Left lung (tissue), 10 donors: ENCODE results near the gene RNF113A. TPM values are rescaled to one million over a fixed set of nuclear protein-coding genes. Genes with fewer than 3 reads are reported as not detected.
"Not testable (repeated sequence)": the region's sequence is repeated elsewhere in the genome, so short reads cannot be mapped to it uniquely, and the experiment has no call there.

Experiments
- ATAC-seq: fragments of 200-7000 bp; cut with Tn5 transposase; one replicate; pipeline ENCODE4 v1.9.1; 2020; ENCODE audit warnings: moderate library complexity
- DNase-seq, 4 donors: peaks; one replicate each; pipeline ENCODE4 v3.0.0-alpha.2; 2013 to 2020
- H3K27ac ChIP-seq, 2 donors: fragments of 200-600 bp; sonication (generic) in 1 of 2; one replicate each; pipeline versions ENCODE4 v1.5.0 to v1.8.0; 2020 to 2021
- H3K27me3 ChIP-seq, 2 donors: fragments of 200-600 bp; sonication (generic) in 1 of 2; one replicate each; pipeline versions ENCODE4 v1.5.0 to v1.8.0; 2020 to 2021
- H3K36me3 ChIP-seq, 2 donors: fragments of 200-600 bp; sonication (generic) in 1 of 2; one replicate each; pipeline versions ENCODE4 v1.5.0 to v1.8.0; 2020 to 2021
- H3K4me1 ChIP-seq, 2 donors: fragments of 200-600 bp; one replicate each; pipeline ENCODE4 v1.8.0; 2021
- H3K4me3 ChIP-seq, 2 donors: fragments of 200-600 bp; sonication (generic) in 1 of 2; one replicate each; pipeline versions ENCODE4 v1.5.0 to v1.8.0; 2020 to 2021; ENCODE audit warnings: mild to moderate bottlenecking in 1 of 2
- H3K9me3 ChIP-seq, 2 donors: fragments of 200-600 bp; sonication (generic) in 1 of 2; one replicate each; pipeline versions ENCODE4 v1.5.0 to v1.8.0; 2020 to 2021
- CTCF ChIP-seq, 2 donors: fragments of 200-600 bp; sonication (generic) in 1 of 2; IDR thresholded peaks; one replicate each; pipeline versions ENCODE4 v1.5.0 to v1.8.0; 2021; ENCODE audit warnings: antibody characterized with exemption in 2 of 2
- intact Hi-C, 2 donors: fragments of 100-400 bp; cut with DNase I; formaldehyde crosslinking; loops; one replicate each; pipeline versions ENCODE4 v1.11.2 to v1.14.2; 2022
- polyA plus RNA-seq, 6 donors: library from polyadenylated mRNA; unstranded; fragments of 120-200 nt; gene quantifications; one replicate each; pipeline ENCODE4 v1.2.1, GENCODE V29; 2013; ENCODE audit not compliant: insufficient read length in 6 of 6
- total RNA-seq, 2 donors: library from RNA; stranded (reverse); fragmentation: NEBNext Ultra II Directional; extraction: Animal tissue kit (Norgen Biotek cat#: 25700); gene quantifications; one replicate each; pipeline ENCODE4 v1.2.1, GENCODE V29; 2021
- donor health status: DM: no; HTN: yes; CAD: no.
- donor health status: DM: no; HTN: no; CAD: no.

RNF113A gene
- total and polyA plus RNA-seq, 8 donors, result 10.2 to 13.3 (median 11.3) TPM

- no peak overlapping the region for H3K4me3 ChIP-seq
- TF ChIP-seq CTCF (IDR thresholded peaks at IDR 0.05), result no peak
- H3K4me1 ChIP-seq, result no peaks in the 10 kb centered on the region
- ATAC-seq (no peak), DNase-seq (no peak)
- no peaks in the 10 kb centered on the region for H3K36me3 ChIP-seq
- no peak overlapping the region for H3K27ac ChIP-seq
- no peaks in the 10 kb centered on the region for H3K27me3 ChIP-seq
- no peaks in the 10 kb centered on the region for H3K9me3 ChIP-seq
- intact Hi-C loops, result no loop called here
These were observed 29.4 kb upstream of the RNF113A start for GRCh38 chrX:119900976-119901375.

GRCh38 chrX:119899125-119899524 lies 27.6 kb upstream of the RNF113A start:
- Histone ChIP-seq H3K36me3 (no peaks in the 10 kb centered on the region), H3K4me3 (no peak overlapping the region), H3K27me3 (no peaks in the 10 kb centered on the region), H3K27ac (peak overlapping the region in 1 of 2 donors; percentile 23), H3K9me3 (no peaks in the 10 kb centered on the region), H3K4me1 (no peaks in the 10 kb centered on the region)
- ATAC-seq, result peak; percentile 70
- TF ChIP-seq CTCF (IDR thresholded peaks at IDR 0.05), result no peak
- no peak for DNase-seq
- intact Hi-C loops, result no loop called here

GRCh38 chrX:119895843-119896326 lies 24.4 kb upstream of the RNF113A start, which contains the start of gene AKAP14:
Gene AKAP14, plus strand, starts transcription at chrX:119895893. Its CDS starts 7,331 bp downstream, at chrX:119903224.
- intact Hi-C loops, result no loop called here
- no peak for TF ChIP-seq CTCF (IDR thresholded peaks at IDR 0.05)
- no peak within 1 kb of the TSS for H3K4me3 ChIP-seq
- ATAC-seq (no peak), DNase-seq (peak in 1 of 4 donors; percentile 10)
- H3K36me3 ChIP-seq, result no peaks in the 10 kb centered on the region
- no peak within 1 kb of the TSS for H3K27ac ChIP-seq
- no peaks in the 10 kb centered on the region for H3K9me3 ChIP-seq
- H3K4me1 ChIP-seq, result no peaks in the 10 kb centered on the region
- no peaks in the 10 kb centered on the region for H3K27me3 ChIP-seq

- H3K27me3 ChIP-seq, H3K36me3 ChIP-seq, DNase-seq, ATAC-seq, H3K4me3 ChIP-seq, intact Hi-C loops, H3K9me3 ChIP-seq, H3K4me1 ChIP-seq, H3K27ac ChIP-seq: not testable (repeated sequence)
These were observed 20.6 kb upstream of the RNF113A start for GRCh38 chrX:119891961-119892692.

- ATAC-seq, H3K36me3 ChIP-seq, intact Hi-C loops, DNase-seq, H3K27ac ChIP-seq, H3K4me1 ChIP-seq, H3K9me3 ChIP-seq, H3K27me3 ChIP-seq, H3K4me3 ChIP-seq: not testable (repeated sequence)
These were observed 19.1 kb upstream of the RNF113A start for GRCh38 chrX:119890626-119891025.

GRCh38 chrX:119887721-119888425 lies 16.3 kb upstream of the RNF113A start:
- no peaks in the 10 kb centered on the region for H3K4me1 ChIP-seq
- no peaks in the 10 kb centered on the region for H3K9me3 ChIP-seq
- peak; percentile 95 for ATAC-seq
- H3K27ac ChIP-seq, result no peak overlapping the region
- TF ChIP-seq CTCF (IDR thresholded peaks at IDR 0.05), result peak in 1 of 2 donors; percentile 69
- H3K36me3 ChIP-seq, result no peaks in the 10 kb centered on the region
- intact Hi-C loops, result no loop called here
- peak overlapping the region in 1 of 2 donors; percentile 34 for H3K4me3 ChIP-seq
- peak in 3 of 4 donors; percentile 32 to 89 (median 71) for DNase-seq
- H3K27me3 ChIP-seq, result no peaks in the 10 kb centered on the region
